ENCODE results near the gene ARPC4.

Gene ARPC4

DNA sequence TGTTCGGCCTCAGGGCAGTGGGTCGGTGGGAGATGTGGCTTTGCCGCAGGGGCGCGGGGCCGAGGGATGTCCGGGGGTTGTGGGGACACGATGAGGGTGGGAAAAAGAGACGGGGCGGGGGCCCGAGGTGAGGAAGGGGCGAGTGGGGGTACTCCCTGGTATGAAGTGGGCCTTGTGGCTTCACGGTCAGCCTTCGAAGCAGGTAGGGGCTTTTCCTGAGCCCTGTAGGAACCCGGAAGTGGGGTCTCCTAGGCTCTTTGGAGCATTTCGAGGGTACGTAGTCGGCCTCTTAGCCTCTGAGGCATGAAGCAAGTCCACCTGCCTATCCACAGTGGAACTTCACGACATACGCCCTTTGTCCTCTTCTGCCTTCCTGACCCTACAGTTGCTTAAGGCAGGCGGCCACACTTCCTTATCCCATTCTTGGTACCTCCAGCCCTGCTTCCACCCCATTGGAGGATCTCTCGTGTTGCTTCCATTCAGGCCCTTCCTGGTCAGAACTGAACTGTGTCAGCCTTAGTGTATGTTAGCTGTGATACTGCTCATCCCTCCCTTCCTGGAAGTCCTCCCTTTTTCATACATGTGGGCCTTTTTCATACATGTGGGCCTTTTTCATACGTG is 389 bp downstream of the ARPC4 start:
- no peak for DNase-seq (ENCODE audit: low spot score)

DNA sequence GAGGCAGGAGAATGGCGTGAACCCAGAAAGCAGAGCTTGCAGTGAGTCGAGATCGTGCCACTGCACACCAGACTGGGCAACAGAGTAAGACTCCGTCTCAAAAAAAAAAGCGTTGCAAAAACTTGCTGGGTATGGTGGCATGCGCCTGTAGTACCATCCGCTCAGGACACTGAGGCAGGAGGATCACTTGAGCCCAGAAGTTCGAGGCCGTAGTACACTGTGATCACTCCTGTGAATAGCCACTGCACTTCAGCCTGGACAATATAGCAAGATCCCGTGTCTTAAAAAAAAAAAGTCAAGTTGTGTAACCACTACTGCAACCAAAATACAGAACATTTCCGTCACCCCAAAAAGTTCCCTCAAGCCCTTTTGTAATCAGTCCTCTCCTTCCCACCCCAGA is 1.5 kb downstream of the ARPC4 start:
- DNase-seq (ENCODE audit: low spot score), result no peak

DNA sequence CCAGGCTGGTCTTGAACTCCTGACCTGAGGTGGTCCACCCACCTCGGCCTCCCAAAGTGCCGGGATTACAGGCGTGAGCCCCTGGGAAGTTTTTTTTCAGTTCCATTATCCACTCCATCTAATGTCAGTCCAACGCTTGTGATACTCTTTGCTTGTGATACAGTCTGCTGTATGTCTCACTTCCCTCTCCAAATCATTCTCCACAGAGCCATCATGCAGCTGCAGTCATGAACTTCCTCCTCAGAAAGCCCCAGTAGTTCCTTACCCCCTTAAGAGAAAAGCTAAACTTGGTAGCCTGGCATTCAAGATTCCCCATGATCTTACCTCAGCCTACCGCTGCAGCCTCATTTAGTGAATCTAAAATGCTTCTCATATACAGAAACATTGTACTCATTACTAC is 2.3 kb downstream of the ARPC4 start:
- no peak for DNase-seq (ENCODE audit: low spot score)

DNA sequence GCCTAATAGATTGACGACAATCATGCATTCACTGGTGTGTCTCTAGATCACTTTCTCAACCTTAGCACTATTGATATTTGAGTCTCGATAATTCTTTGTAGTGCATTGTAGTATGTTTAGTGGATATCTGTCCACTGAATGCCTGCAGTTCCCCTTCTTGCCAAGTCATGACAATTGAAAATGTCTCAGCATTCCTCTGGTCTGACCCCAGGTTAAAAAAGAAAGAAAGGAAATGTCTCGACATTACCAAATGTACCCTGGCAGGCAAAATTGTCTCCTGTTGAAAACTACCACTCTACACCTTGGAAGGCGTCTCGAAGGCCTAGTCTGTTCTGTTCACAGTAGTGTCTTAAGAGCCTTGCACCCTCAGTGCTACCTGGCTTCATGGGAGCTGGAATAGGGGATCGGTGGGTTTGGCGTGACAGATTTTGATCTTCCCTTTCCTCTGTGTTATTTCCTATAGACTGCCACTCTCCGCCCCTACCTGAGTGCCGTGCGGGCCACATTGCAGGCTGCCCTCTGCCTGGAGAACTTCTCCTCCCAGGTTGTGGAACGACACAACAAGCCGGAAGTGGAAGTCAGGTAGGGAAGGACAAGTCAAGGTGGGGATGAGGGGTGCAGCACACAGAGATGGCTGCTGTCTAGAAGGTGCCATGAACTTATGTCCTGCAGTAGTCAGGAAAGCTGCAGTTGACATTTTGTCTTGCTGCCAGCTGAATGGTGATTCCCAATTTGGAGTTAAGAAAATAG is 4.5 kb downstream of the ARPC4 start:
- no peak for DNase-seq (ENCODE audit: low spot score)

DNA sequence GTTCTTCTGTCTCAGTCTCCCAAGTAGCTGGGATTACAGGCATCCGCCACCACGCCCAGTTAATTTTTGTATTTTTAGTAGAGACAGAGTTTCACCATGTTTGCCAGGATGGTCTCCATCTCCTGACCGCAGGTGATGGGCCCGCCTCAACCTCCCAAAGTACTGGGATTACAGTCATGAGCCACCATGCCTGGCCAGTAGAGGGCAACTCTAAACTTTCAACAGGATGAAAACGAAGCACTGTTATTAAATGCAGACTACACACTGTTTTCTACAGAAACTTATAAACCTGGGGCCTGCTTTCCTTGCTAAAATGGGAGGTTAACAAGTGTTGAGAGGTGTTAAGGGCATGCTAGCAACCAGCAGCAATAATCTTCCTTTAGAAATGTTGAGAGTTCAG is 7.6 kb downstream of the ARPC4 start:
- DNase-seq (ENCODE audit: low spot score), result no peak

DNA sequence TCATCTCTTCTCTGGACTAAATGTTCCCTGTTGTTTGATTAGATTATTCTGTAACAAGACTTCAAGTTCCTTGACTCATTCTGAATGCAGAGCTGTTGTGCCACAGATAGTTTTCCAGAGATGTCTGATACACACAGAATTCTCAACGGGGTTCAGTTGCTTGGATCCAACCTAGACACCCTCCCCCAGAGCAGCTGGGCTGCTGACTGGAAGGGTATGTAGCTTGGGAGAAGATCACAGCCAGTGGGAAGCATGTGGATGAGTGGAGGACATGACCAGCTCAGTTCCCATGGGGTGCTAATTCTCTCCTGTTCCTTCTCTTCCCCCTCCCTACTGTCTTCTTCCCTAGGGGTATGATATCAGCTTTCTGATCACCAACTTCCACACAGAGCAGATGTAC is 10.6 kb downstream of the ARPC4 start:
- DNase-seq (ENCODE audit: low spot score), result no peak

DNA sequence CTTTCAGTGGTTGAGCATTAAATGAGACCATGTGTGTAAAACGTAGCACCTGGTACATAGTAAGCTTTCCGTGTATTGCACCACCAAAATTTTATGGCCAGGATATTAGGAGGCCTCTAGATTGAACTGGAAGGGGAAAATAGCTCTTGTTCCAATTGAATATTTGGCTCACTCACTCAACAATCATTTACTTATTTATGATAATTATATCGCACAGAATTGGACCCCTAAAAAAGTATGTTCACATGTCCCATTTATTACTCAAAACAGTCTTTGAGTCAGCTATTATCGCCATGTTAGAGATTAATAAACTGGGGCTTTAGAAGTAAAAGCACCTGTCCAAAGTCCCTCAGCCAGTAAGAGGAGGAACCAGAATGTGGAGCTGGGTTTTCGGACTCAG is 12.1 kb downstream of the ARPC4 start:
- DNase-seq (ENCODE audit: low spot score), result no peak

DNA sequence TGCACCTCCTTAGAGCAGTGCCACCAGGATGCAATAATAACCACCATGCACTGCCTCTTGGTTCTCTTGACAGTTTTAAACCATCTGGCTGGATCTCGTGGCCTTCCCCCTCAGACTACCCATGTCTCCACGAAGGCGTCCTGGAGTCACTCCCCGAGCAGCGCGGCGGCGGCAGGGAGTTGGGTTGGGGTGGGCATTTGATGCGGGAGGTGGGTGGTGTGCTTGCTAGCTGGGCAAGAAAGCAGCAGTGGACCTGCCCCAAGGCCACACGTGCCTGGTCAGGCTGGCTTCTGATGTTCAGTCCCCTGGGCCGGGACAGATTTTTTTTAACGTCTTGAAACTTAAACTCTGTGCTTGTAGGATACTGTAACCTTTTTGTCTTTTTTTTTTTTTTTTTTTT is 13.3 kb downstream of the ARPC4 start:
- no peak for DNase-seq (ENCODE audit: low spot score)

DNA sequence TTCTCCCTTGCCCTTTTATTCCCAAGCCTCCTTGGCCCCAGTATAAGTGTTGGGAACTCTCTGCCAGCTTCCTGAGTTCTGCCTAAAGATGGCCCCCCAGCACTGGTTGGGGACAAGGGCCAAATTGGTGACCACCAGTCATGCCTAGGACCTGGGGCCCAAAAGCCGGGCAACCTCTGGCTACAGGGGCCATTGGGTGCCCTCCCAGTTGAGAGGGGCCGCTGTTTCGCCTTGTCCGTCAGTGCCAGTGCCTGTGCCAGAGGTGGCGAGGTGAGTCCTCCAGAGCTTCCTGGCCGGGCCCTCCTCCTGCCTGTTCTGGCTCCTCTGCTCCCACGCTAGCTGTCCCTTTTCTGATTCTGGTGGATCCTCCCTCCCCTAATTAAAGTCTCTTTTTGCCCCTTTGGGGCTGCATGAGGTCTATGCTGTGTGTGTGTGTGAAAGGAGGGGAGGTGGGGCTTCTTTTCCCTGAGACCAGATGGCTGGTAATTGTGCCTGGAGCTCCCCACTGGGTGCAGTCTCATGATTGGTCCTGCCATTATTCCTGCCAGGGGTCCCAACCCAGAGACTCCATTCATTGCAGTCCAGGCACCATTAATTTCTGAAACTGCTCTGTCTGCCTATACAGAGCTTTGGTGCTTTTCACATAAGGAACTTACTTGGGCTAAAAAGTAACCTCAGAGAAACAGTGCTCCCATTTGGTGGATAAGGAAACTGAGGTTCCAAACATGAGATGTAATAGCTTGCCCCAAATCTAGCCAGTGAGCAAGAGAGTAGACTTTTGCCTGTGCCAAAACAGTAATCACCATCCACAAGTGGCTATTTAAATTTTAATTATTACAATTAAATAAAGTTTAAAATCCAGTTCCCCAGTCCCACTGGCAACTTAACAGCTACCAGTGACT is 14.1 kb downstream of the ARPC4 start:
- no peak for DNase-seq (ENCODE audit: low spot score)

DNA sequence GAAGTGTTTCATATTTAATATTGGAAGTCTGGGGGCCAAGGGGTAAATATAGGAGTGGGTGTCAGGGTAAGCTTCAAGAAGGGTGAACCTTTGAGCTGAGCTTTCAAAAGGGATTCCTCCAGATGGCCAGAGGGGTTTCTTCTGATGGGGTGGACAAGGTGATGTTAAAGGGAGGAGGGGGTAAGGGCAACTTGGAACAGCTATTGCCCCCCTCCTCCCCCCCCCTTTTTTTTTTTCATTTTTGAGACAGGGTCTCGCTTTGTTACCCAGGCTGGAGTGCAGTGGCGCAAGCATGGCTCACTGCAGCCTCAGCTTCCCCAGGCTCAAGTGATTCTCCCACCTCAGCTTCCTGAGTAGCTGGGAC is 15.1 kb downstream of the ARPC4 start:
- no peak for DNase-seq (ENCODE audit: low spot score)

DNA sequence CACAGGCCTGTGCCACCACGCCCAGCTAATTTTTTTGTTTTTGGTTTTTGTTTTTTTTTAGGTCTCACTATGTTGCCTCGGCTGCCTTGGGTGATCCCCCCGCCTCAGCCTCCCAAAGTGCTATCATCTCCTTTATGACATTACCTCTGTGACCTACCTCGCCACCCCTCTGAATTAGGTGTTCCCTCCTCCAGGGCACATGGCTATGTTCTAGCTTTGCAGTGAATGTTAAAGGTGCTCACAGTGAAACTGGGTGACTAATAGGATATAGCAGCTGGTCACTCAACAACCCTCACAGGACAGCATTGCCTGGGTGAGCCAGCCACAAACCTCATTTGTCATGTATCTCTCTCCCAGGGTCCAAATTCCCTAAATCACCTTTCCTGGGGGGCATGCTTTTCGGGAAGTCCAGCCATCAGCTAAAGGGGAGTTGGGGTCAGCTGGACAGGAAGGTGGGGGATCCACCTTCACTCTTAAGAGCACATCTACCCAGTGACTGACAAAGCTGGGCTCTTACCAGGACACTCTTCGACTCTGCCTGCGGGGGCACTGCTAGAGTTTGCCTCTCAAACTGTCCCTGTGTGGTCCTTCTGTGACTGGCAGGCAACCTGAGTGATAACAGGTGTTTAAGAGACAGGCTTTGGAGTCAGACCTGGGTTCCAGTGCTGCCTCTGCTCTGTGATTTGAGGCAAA is 15.6 kb downstream of the ARPC4 start:
- peak; percentile 54 for DNase-seq (ENCODE audit: low spot score)

DNA sequence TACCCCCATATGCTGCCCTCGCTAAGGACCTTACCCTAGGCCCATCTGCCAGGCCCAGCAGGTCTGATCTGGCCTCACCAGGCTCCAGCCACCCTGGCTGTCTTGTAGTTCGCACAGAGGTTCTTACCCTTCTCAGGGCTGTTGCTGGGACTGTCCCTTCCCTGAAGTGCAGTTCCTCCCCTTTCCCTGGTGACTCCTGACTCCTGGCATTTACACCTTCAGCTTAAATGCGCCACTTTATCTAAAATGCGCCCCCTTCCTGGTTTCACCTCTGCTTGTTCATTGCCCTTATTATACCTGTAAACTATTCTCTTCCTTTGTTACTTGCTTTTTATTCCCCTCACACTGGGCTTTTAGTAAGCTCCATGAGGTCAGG is 16.3 kb downstream of the ARPC4 start:
- no peak for DNase-seq (ENCODE audit: low spot score)

DNA sequence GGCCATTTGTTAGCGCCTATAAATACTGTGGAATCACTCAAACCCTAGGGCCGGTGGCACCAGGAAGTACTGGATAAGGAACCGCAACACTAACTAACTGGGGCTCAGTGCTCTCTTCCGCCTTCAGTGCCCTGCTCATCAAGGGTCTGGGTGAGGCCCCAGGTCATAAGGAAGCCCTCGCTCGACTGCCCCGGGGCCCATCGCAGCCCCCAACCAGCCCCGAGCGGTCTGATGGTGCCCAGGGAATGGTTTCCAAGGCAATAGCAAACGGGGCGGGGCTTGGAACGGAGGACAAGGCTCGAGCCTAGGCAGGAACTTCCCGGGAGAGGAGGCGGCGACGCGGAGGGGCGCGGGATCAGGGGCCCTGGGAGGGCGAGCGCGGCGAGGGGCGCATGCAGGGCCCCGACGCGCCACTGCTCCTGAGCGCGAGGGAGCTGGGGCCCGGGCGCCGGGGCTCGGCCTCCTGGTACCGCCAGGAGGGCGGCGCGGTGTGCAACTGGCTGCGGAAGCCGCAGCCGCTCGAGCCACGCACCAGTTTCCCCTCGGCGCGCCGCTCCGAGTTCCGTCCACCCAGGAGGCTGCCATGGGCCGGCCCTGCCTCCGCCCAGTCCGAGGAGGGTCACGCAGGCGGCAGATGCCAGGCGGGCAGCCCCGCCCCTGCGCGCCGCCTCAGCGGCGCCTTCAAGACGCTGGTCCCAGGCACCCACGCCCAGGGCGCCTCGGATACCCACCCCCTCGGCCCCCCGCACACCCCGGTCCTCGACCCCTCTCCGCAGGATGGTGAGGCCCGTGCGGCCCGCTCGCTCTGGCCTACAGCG is 16.9 kb downstream of the ARPC4 start, which contains the start of gene TTLL3:
TTLL3 (plus strand) TSS at position 648 of the 818 bp plus-strand sequence. CDS start 400 bp downstream, outside the sequence.
- peak; percentile 37 for DNase-seq (ENCODE audit: low spot score)

DNA sequence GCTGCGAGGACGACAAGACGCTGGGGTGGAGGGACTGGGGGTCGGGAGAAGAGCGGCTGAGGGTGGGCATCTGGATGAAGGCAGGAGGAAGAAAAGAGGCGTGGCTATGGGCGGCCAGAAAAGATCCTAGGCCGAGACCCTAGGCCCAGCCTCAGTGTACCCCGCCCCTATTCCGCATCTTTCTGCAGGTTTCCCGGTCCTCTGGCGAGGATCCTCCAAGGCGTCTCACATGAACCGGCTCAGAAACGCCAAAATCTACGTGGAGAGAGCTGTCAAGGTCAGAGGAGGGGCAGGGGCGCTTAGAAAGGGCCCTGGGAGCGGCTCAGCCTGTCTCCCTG is 17.5 kb downstream of the ARPC4 start:
- no peak for DNase-seq (ENCODE audit: low spot score)

DNA sequence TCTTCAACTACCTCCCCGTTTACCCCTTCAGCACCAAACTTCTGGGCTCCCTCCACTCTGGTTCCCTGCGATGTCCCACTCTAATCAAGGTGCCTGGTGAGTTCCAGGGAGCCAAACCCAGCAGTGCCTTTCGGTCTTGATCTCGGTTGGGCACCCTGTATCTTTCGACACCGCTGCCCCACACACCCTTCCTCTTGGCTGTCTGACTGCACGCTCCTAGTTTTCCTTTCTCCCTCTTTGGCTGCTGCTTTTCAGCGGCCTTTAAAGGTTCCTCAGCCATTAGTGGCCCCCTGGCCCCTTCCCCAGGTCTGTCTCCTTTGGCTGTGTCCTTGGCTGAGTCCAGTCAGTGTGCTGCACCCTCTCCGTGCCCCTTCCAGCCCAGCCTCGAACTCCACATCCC is 18.0 kb downstream of the ARPC4 start:
- DNase-seq (ENCODE audit: low spot score), result no peak

DNA sequence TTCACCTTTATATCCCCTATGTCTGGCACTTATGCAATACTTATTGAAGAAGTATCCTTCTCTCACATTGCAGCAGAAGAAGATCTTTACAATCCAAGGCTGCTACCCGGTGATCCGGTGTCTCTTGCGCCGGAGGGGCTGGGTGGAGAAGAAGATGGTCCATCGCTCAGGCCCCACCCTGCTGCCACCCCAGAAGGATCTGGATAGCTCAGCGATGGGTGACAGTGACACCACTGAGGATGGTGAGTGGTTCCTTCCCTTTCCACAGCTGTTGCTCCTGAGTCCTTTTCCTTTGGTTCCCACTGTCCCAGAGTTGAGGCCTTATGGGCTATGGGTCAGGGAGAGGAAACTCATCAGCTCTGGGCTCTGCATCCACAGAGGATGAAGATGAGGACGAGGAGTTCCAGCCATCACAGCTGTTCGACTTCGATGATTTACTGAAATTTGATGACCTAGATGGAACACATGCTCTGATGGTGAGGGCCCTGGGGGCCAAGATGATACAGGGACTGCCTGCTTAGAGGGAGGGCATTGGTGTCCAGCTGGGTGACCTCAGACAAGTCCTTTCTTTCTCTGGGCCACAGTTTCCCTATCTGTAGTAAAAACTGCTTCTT is 20.1 kb downstream of the ARPC4 start:
- DNase-seq (ENCODE audit: low spot score), result no peak

DNA sequence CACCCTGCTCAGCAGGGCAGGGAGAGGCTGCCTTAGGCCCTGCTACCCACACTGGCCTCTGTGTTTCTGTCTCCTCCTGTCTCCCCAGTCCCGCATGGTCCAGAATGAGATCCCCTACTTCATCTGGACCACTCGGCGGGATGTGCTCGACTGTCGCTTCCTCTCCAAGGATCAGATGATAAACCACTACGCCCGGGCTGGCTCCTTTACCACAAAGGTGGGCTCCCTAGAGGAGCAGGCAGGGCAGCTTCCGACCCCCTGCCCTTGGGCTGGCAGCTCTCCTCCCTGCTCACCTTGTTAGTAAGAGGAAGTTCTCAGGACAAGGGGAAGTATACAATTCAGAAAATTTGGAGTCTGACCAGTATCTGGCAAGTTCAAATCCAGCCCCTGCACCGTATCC is 23.1 kb downstream of the ARPC4 start:
- no peak for DNase-seq (ENCODE audit: low spot score)

DNA sequence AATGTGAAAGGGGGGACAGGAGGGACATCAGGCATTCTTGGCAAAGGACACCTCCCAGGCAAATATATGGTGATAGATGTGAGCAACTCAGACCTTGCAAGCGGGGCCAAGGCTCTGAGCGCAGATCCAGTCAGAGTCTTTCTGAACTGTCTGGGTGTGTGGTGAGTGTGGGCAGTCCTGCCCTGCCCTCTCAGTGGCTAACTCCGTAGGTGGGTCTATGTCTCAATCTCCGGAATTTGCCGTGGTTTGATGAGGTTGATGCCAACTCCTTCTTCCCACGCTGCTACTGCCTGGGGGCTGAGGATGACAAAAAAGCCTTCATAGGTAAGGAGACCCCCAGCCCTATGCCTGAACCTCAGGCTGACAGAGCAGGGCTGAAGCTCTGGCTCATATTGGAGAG is 24.6 kb downstream of the ARPC4 start:
- DNase-seq (ENCODE audit: low spot score), result no peak

DNA sequence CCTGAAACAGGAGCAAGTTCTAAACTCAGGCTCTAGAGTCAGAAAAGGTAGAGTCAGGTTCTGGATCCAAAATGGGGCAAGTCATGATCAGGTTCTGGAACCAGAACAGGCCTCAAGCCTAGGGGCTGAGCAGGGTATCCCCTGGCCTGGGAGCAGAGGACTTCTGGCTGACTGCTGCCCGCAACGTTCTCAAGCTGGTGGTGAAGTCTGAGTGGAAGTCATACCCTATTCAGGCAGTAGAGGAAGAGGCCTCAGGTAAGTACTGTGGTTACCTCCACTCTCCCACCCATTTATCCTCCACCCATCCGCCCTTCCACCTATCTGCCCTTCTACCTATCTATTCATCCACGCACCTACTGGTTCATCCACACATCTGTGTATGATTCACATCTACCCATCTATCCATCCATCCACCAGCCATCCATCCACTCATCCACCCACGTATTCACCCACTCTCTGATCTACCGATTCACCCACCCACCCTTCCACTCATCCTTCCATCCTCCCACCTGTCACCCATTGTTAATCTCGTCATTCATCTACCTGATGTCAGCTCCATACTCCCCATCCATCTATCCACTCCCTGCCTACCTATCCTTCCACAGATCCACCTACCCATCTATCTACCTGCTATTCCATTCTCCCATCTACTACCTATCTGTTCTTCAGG is 25.9 kb downstream of the ARPC4 start:
- DNase-seq (ENCODE audit: low spot score), result no peak

DNA sequence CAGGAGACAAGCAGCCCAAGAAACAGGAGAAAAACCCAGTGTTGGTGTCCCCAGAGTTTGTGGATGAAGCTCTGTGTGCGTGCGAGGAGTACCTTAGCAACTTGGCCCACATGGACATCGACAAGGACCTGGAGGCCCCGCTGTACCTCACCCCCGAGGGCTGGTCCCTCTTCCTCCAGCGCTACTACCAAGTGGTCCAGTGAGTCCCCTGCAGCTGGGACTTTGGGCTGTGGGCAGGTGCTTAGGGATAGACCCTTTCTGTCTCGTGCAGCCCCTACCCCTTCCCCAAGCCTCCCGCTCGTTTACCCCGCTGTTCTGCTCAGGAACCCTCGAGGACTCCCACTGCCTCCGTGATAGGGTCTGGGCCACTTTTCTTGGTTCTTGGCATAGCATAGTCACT is 27.7 kb downstream of the ARPC4 start:
- no peak for DNase-seq (ENCODE audit: low spot score)

DNA sequence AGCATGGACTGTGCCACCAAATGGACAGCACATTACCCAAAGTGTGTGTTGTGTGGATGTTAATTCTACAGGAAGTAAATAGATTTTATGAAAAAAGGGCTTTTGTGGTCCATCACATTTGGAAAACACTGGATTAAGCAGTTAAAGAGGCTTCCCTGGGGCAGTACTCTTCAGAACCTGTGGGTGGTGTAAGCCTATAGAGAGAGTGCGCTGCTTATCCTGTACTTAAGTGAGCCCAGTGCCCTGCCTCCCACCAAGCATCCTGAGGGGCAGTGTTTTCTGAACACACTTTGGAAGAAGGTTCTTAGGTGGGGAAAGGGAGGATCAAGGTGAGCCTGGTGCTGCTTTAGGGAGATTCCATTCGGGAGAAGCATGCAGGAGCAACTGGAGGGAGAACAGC is 28.1 kb downstream of the ARPC4 start:
- no peak for DNase-seq (ENCODE audit: low spot score)

Measured in CD4-positive, alpha-beta T cell treated with Interleukin-6 at 100 ng/mL for 8 hours (primary cell).